ENCODE data around the gene TBCD.

TBCD gene

DNA sequence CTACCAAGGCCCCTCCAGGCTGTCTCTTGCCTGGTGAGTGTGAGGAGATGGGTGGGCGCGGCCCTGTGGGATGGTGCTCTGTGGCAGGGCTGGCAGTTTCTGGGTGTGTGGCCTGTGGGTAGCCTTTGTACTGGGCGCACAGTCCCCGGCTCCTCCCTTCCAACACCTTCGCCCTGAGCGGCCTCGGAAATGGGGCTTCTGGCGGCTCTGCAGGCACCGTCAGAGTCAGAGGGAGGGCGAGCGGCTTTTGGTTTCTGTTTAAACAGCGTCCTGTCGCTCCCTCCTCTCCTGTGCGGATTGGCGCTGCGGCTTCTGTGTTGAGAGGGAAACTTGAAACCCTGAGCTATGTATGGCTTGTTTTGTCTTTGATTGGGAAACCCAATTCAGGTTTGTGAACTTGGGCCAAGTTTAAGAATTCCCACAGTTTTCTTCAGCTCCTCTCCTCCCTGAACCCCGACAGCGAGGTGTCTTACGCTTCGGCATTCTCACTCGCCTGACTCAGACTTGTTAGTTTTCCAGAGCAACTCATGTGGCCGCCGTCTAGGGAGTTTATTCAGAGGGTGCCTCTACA is 96.2 kb downstream of the TBCD start:
- ChIA-PET CTCF (no interaction called here), POLR2A (no interaction called here)
- TF ChIP-seq, protein P1, sequence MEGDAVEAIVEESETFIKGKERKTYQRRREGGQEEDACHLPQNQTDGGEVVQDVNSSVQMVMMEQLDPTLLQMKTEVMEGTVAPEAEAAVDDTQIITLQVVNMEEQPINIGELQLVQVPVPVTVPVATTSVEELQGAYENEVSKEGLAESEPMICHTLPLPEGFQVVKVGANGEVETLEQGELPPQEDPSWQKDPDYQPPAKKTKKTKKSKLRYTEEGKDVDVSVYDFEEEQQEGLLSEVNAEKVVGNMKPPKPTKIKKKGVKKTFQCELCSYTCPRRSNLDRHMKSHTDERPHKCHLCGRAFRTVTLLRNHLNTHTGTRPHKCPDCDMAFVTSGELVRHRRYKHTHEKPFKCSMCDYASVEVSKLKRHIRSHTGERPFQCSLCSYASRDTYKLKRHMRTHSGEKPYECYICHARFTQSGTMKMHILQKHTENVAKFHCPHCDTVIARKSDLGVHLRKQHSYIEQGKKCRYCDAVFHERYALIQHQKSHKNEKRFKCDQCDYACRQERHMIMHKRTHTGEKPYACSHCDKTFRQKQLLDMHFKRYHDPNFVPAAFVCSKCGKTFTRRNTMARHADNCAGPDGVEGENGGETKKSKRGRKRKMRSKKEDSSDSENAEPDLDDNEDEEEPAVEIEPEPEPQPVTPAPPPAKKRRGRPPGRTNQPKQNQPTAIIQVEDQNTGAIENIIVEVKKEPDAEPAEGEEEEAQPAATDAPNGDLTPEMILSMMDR (IDR thresholded peaks at IDR 0.05; ENCODE audit: control extremely low read depth, extremely low read depth, low read depth, missing control alignments) = no peak
- no peak for DNase-seq (ENCODE audit: extremely low spot score)

DNA sequence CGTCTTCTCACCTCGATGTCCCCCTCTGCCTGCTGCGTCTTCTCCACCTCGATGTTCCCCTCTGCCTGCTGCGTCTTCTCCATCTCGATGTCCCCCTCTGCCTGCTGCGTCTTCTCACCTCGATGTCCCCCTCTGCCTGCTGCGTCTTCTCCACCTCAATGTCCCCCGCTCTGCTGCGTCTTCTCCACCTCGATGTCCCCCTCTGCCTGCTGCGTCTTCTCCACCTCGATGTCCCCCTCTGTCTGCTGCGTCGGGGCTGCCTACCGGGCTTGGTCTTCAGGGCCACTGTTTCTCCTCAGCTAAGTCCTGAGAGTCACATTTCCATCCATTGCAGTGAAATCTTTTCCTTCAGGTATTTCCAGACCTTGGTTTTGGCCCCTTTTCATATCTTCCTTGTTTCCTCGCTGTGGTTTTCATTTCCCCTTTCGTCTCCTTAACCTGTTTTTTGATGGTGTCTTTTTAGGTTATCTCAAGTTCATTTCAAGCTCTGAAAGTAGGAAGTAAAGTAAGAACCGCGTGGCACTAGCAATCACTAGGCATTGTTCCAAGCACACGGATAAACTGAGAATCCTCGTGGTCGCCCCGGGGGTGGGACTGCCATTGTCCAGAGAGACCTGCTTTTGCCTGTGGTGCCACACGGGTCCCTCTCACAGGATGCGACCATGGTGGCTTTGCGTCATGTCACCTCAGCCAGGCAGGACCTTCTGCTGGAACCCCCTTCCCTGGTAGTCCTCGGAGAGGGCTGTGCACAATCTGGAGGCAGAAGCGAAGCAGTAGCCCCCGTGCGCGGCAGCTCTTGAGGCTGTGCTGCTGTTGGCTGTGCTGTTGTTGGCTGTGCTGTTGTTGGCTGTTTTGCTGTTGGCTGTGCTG is 97.4 kb downstream of the TBCD start:
- ChIA-PET CTCF (no interaction called here), POLR2A (no interaction called here)
- TF ChIP-seq, protein P1 (IDR thresholded peaks at IDR 0.05; ENCODE audit: control extremely low read depth, extremely low read depth, low read depth, missing control alignments) = no peak
- no peak for DNase-seq (ENCODE audit: extremely low spot score)

DNA sequence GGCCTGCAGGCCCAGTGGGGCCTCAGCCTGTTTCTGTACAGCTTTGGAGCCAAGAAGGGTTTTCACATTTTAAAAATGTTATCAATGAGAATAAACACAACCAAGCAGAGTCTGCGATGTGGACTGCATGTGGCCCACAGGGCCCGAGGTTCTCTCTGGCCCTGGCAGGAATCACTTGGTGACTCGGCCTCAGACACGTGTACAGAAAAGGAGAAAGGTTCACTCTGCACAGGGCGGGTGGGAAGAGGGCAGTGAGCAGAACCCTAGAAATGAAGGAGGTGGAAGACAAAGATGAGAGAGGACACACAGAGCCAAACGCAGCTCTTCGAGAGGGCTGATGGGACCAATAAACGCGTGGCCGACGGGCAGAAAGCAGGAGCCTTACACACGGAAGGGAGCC is 99.5 kb downstream of the TBCD start:
- POLR2A ChIA-PET = no interaction called here
- CTCF ChIA-PET = interaction anchor here (1.0 to 1.1 kb wide), 2 partner anchors 10 to 12 kb away, joined by 4 read pairs; no protein-coding TSS in a partner anchor
- TF ChIP-seq, protein P1 (IDR thresholded peaks at IDR 0.05; ENCODE audit: control extremely low read depth, extremely low read depth, low read depth, missing control alignments) = no peak
- no peak for DNase-seq (ENCODE audit: extremely low spot score)

DNA sequence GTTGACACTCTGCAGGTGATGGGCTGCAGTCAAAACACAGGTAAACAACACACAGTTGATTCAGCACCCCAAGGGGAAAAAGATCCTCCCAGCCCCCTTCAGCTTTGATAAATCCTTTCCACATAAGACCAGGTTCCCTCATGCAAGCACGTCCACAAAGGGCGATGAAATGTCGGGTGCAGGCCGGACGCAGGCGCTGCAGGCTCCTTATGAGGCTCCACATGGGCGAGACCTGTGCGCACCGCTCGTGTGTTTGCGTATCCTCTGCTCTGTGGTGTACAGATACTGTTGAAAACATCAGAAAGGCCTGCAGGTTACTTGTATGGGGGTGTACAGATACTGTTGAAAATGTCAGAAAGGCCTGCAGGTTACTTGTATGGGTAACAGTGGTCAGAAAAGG is 102.4 kb downstream of the TBCD start:
- TF ChIP-seq, protein P1 (IDR thresholded peaks at IDR 0.05; ENCODE audit: control extremely low read depth, extremely low read depth, low read depth, missing control alignments) = no peak
- no peak for DNase-seq (ENCODE audit: extremely low spot score)
- ChIA-PET CTCF (interaction anchor here (0.9 to 2.6 kb wide), 4 partner anchors 9 to 73 kb away, joined by 3 to 8 read pairs (median 5); no protein-coding TSS in a partner anchor), POLR2A (no interaction called here)

DNA sequence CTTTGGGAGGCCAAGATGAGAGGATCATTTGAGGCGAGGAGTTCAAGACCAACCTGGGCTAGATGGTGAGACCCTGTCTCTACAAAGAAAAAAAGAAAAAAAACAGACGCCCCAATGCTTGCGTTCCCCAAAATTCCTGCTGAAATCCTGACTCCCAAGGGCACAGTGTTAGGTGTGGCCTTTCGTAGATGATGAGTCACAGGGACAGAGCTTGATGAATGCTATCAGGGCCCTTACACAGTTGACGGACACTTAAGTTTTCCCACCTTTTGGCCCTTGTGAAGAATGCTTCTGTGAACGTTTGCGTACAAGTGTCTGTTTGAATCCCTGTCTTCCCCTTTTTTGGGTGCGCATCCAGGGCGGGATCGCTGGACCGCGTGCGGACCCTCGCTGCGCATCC is 104.5 kb downstream of the TBCD start:
- DNase-seq (ENCODE audit: extremely low spot score) = no peak
- ChIA-PET CTCF (no interaction called here), POLR2A (no interaction called here)
- TF ChIP-seq, protein P1 (IDR thresholded peaks at IDR 0.05; ENCODE audit: control extremely low read depth, extremely low read depth, low read depth, missing control alignments) = no peak

DNA sequence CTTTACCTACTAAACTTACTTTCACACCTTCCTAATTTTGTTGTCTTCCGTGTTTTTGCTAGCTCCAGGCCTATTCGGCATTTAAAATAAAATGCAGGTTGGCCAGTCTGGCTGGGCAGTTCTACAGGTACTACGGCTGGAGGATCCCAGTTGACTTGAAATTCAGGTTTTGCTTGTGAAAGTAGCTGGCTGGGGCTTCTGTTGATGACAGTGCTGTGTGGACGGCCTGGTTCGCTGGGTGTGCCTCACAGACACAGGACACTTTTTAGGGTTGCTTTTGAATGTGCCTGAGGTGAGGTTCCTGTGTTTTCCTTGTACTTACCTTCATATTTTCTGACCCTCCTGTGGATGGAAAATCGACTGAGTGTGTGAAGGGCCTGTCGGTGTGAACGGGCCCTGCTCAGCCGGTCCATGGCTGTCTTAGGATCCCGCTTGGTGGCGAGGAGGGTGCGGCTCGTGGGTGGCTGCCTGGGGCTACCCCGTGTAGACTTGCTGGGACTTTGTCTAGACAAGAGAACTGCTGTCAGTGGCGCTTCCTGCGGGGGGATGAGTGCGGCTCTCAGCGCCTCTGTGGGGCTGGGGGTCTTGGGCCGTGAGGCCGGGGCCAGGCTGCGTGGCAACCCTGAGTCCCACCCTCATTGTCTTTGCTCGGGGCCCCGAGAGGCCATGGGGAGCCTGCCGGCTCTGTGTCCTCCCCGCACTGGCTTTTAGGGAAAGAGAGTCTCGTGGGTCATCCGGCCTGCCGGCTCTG is 106.7 kb downstream of the TBCD start:
- CTCF ChIA-PET = interaction anchor here (5.7 kb wide), 1 partner anchor 13 kb away, joined by 21 read pairs; no protein-coding TSS in a partner anchor
- POLR2A ChIA-PET = no interaction called here
- TF ChIP-seq, protein P1 (IDR thresholded peaks at IDR 0.05; ENCODE audit: control extremely low read depth, extremely low read depth, low read depth, missing control alignments) = no peak
- no peak for DNase-seq (ENCODE audit: extremely low spot score)
